Mammary epithelial cell (primary cell): ENCODE measurements around the gene PSG7.
"Not testable (repeated sequence)": the region's sequence is repeated elsewhere in the genome, so short reads cannot be mapped to it uniquely, and the experiment has no call there.

Source experiments
- CTCF ChIP-seq, 2 donors: IDR thresholded peaks in 1 of 2; conservative IDR thresholded peaks in 1 of 2; 2 replicates each; pipeline ENCODE4 v1.5.1; 2011 to 2012; ENCODE audit warnings: inconsistent platforms in 2 of 2, low read length in 2 of 2, mild to moderate bottlenecking in 2 of 2, control low read depth in 1 of 2, low read depth in 1 of 2; ENCODE audit not compliant: insufficient read depth in 1 of 2; ENCODE audit errors: extremely low read depth in 1 of 2
- EZH2 ChIP-seq: IDR thresholded peaks from 2 replicates; pipeline ENCODE4 v1.6.1; 2012; ENCODE audit warnings: low read length, inconsistent platforms, borderline replicate concordance

GRCh38 chr19:42930214-42930613, 6.8 kb downstream of the PSG7 start:
- peak in 1 of 2 donors; percentile 69 for TF ChIP-seq CTCF (conservative IDR thresholded peaks at IDR 0.05 in 1 of 2, IDR thresholded peaks at IDR 0.05 in 1 of 2; ENCODE audit: extremely low read depth in 1 of 2, insufficient read depth in 1 of 2, low read depth in 1 of 2, low read length in 2 of 2)
- not testable (repeated sequence) for TF ChIP-seq EZH2
